ENCODE measurements around the gene USP47.

- TF ChIP-seq, protein P1, sequence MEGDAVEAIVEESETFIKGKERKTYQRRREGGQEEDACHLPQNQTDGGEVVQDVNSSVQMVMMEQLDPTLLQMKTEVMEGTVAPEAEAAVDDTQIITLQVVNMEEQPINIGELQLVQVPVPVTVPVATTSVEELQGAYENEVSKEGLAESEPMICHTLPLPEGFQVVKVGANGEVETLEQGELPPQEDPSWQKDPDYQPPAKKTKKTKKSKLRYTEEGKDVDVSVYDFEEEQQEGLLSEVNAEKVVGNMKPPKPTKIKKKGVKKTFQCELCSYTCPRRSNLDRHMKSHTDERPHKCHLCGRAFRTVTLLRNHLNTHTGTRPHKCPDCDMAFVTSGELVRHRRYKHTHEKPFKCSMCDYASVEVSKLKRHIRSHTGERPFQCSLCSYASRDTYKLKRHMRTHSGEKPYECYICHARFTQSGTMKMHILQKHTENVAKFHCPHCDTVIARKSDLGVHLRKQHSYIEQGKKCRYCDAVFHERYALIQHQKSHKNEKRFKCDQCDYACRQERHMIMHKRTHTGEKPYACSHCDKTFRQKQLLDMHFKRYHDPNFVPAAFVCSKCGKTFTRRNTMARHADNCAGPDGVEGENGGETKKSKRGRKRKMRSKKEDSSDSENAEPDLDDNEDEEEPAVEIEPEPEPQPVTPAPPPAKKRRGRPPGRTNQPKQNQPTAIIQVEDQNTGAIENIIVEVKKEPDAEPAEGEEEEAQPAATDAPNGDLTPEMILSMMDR (IDR thresholded peaks at IDR 0.05) = no peak
- TF ChIP-seq ZFX (IDR thresholded peaks at IDR 0.05; ENCODE audit: borderline replicate concordance) = no peak
These were observed 147.0 kb downstream of the USP47 start for GRCh38 chr11:11988681-11989261.

All from 22Rv1 (cell line).